ENCODE measurements around the gene SLC38A2. TPM values are rescaled to one million over a fixed set of nuclear protein-coding genes. Genes with fewer than 3 reads are reported as not detected.
A peak's percentile ranks its signal among the peaks of the same experiment; 100 is the strongest.

The SLC38A2 gene
- total RNA-seq, 2 experiments from 2014 or later: 213 to 222 TPM

DNA sequence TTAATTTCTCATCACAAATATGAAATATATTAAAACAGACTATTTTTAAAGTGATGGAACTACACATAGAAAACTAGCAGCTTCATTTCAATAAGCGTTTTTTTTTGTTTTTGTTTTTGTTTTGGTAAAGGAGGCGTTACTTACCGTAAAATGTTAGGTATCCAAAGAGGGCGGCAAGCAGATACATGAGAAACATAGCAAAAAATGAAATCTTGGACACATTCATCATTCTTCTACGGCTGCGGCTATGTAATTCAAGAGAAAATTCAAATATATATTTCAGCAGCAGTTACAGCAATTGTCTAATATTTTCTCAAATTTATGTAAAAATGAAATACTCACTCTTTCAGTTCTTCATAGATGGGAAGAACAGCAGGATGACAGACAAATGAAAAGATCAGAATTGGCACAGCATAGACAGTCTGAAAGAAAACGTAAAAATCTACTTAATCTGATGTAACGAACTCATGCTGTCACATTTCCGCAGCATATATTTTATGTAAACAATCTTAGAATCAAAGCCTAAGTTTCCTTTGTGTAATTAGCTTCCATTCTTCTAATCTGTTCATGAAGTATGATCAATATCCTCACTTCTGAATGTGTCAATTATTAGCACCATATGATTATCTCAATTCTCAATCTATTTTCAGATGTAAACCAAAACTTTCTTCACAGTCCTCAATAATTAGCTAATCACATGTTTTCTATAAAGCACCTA lies 8.8 kb downstream of the SLC38A2 start:
- Mint-ChIP-seq H3K4me1 (ENCODE audit: low read depth) (peaks cover 81% of the 10 kb centered on the region), H3K4me3 (no peak overlapping the region), H3K9me3 (no peaks in the 10 kb centered on the region), H3K27ac (peak overlapping the region; percentile 36), H3K36me3 (ENCODE audit: low read depth) (peaks cover 98% of the 10 kb centered on the region), H3K27me3 (no peaks in the 10 kb centered on the region)
- TF ChIP-seq, protein P1, sequence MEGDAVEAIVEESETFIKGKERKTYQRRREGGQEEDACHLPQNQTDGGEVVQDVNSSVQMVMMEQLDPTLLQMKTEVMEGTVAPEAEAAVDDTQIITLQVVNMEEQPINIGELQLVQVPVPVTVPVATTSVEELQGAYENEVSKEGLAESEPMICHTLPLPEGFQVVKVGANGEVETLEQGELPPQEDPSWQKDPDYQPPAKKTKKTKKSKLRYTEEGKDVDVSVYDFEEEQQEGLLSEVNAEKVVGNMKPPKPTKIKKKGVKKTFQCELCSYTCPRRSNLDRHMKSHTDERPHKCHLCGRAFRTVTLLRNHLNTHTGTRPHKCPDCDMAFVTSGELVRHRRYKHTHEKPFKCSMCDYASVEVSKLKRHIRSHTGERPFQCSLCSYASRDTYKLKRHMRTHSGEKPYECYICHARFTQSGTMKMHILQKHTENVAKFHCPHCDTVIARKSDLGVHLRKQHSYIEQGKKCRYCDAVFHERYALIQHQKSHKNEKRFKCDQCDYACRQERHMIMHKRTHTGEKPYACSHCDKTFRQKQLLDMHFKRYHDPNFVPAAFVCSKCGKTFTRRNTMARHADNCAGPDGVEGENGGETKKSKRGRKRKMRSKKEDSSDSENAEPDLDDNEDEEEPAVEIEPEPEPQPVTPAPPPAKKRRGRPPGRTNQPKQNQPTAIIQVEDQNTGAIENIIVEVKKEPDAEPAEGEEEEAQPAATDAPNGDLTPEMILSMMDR (IDR thresholded peaks at IDR 0.05): no peak
- ChIA-PET POLR2A (interaction anchor here (0.9 to 1.1 kb wide), 2 partner anchors 12 kb away, joined by 3 to 4 read pairs; no protein-coding TSS in a partner anchor), CTCF (no interaction called here)
- no peak for DNase-seq
- intact Hi-C loops (cut with DNase I, micrococcal nuclease): loop anchor here in 1 of 2 experiments (10.0 kb wide), 1 partner anchor 379 kb away; no protein-coding TSS in a partner anchor
- no peaks in the 10 kb centered on the region for H3K27me3 ChIP-seq (ENCODE audit: control insufficient read depth in 1 of 2, insufficient read depth in 2 of 2, low read length in 2 of 2)
- H3K4me1 ChIP-seq (ENCODE audit: insufficient read depth, low read length): peaks cover 11% of the 10 kb centered on the region
- H3K9me3 ChIP-seq (ENCODE audit: control insufficient read depth in 1 of 2, insufficient read depth in 1 of 2, low read length in 2 of 2): no peaks in the 10 kb centered on the region
- H3K27ac ChIP-seq (ENCODE audit: low read depth in 1 of 2, low read length in 2 of 2): no peak overlapping the region
- H3K36me3 ChIP-seq (ENCODE audit: insufficient read depth, low read length): peaks cover 100% of the 10 kb centered on the region
- no peak overlapping the region for H3K4me3 ChIP-seq (ENCODE audit: low read length)
- ATAC-seq (ENCODE audit: poor library complexity): no peak

- ChIA-PET CTCF (no interaction called here), POLR2A (interaction anchor here (1.1 kb wide), 1 partner anchor 13 kb away, joined by 4 read pairs; no protein-coding TSS in a partner anchor)
- Mint-ChIP-seq H3K9me3 (no peaks in the 10 kb centered on the region), H3K4me1 (ENCODE audit: low read depth) (peaks cover 75% of the 10 kb centered on the region), H3K36me3 (ENCODE audit: low read depth) (peaks cover 98% of the 10 kb centered on the region), H3K27me3 (no peaks in the 10 kb centered on the region), H3K27ac (peak overlapping the region; percentile 36), H3K4me3 (no peak overlapping the region)
- H3K27ac ChIP-seq (ENCODE audit: low read depth in 1 of 2, low read length in 2 of 2): no peak overlapping the region
- peaks cover 94% of the 10 kb centered on the region for H3K36me3 ChIP-seq (ENCODE audit: insufficient read depth, low read length)
- no peaks in the 10 kb centered on the region for H3K9me3 ChIP-seq (ENCODE audit: control insufficient read depth in 1 of 2, insufficient read depth in 1 of 2, low read length in 2 of 2)
- H3K27me3 ChIP-seq (ENCODE audit: control insufficient read depth in 1 of 2, insufficient read depth in 2 of 2, low read length in 2 of 2): no peaks in the 10 kb centered on the region
- peaks cover 7% of the 10 kb centered on the region for H3K4me1 ChIP-seq (ENCODE audit: insufficient read depth, low read length)
- DNase-seq (no peak), ATAC-seq (ENCODE audit: poor library complexity) (no peak)
- TF ChIP-seq, protein P1 (IDR thresholded peaks at IDR 0.05): no peak
- no peak overlapping the region for H3K4me3 ChIP-seq (ENCODE audit: low read length)
- intact Hi-C loops (cut with DNase I, micrococcal nuclease): loop anchor here in 1 of 2 experiments (10.0 kb wide), 1 partner anchor 378 kb away; no protein-coding TSS in a partner anchor
These were observed 9.5 kb downstream of the SLC38A2 start for GRCh38 chr12:46362895-46363581.

DNA sequence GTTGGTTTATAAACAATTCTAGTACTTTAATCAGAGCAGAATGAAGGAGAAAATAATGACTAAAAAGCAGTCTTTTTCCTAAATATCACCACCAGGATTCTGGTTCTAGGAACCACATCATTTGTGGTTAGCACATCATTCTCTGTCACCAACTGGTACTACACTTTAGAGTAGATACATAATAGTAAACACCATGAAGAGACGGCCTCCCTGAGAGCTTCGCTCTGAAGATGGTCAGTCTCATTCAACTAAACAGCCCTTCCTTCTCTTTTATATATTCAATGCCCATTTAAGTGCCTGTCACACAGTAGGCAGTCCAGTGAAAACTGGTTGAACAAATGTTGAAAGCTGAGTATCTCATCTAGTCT lies 10.9 kb downstream of the SLC38A2 start:
- ChIA-PET CTCF (no interaction called here), POLR2A (interaction anchor here (1.3 kb wide), 1 partner anchor 10 kb away, joined by 4 read pairs; no protein-coding TSS in a partner anchor)
- Histone ChIP-seq H3K36me3 (ENCODE audit: insufficient read depth, low read length) (peaks cover 80% of the 10 kb centered on the region), H3K27me3 (ENCODE audit: control insufficient read depth in 1 of 2, insufficient read depth in 2 of 2, low read length in 2 of 2) (no peaks in the 10 kb centered on the region), H3K4me1 (ENCODE audit: insufficient read depth, low read length) (no peaks in the 10 kb centered on the region), H3K27ac (ENCODE audit: low read depth in 1 of 2, low read length in 2 of 2) (no peak overlapping the region), H3K9me3 (ENCODE audit: control insufficient read depth in 1 of 2, insufficient read depth in 1 of 2, low read length in 2 of 2) (no peaks in the 10 kb centered on the region), H3K4me3 (ENCODE audit: low read length) (no peak overlapping the region)
- no peaks in the 10 kb centered on the region for H3K9me3 Mint-ChIP-seq
- TF ChIP-seq, protein P1 (IDR thresholded peaks at IDR 0.05): no peak
- peaks cover 86% of the 10 kb centered on the region for H3K36me3 Mint-ChIP-seq (ENCODE audit: low read depth)
- no peaks in the 10 kb centered on the region for H3K27me3 Mint-ChIP-seq
- DNase-seq (no peak), ATAC-seq (ENCODE audit: poor library complexity) (no peak)
- intact Hi-C loops (cut with DNase I, micrococcal nuclease): loop anchor here in 1 of 2 experiments (10.0 kb wide), 1 partner anchor 377 kb away; no protein-coding TSS in a partner anchor
- no peak overlapping the region for H3K4me3 Mint-ChIP-seq
- H3K4me1 Mint-ChIP-seq (ENCODE audit: low read depth): peaks cover 66% of the 10 kb centered on the region
- H3K27ac Mint-ChIP-seq: peak overlapping the region; percentile 57

All from CD4-positive, alpha-beta T cell (primary cell).